ENCODE results near the gene SLC5A6.
A peak's percentile ranks its signal among the peaks of the same experiment; 100 is the strongest.

SLC5A6 gene

DNA sequence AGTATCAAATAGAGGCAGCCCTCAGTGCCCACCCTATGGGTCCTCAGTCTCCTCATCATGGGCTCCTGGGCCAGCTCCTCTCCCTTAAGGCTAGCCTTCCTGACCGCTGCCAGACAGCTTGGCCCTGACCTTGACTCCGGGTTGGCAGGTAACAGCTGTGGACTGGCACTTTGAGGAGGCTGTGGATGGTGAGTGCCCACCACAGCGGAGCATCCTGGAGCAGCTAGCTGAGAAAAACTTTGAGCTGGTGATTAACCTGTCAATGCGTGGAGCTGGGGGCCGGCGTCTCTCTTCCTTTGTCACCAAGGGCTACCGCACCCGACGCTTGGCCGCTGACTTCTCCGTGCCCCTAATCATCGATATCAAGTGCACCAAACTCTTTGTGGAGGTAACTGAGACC lies 24.1 kb upstream of the SLC5A6 start:
- no peak for DNase-seq

DNA sequence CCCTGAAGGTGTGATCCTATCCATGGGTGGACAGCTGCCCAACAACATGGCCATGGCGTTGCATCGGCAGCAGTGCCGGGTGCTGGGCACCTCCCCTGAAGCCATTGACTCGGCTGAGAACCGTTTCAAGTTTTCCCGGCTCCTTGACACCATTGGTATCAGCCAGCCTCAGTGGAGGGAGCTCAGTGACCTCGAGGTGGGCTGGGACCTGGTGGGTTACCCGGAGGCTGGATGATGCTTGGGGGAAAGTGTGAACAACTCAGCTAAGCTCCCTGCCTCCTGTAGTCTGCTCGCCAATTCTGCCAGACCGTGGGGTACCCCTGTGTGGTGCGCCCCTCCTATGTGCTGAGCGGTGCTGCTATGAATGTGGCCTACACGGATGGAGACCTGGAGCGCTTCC lies 21.3 kb upstream of the SLC5A6 start:
- DNase-seq, result no peak

DNA sequence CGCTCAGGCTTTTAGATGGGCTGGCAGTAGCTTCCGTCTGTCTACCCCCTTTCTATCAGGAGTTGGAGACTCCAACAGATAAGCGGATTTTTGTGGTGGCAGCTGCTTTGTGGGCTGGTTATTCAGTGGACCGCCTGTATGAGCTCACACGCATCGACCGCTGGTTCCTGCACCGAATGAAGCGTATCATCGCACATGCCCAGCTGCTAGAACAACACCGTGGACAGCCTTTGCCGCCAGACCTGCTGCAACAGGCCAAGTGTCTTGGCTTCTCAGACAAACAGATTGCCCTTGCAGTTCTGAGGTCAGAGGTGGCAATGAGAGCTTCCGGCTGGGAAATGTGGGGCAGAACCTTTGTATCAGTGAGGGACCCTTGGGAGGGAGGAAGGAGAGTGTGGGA lies 19.9 kb upstream of the SLC5A6 start:
- no peak for DNase-seq

DNA sequence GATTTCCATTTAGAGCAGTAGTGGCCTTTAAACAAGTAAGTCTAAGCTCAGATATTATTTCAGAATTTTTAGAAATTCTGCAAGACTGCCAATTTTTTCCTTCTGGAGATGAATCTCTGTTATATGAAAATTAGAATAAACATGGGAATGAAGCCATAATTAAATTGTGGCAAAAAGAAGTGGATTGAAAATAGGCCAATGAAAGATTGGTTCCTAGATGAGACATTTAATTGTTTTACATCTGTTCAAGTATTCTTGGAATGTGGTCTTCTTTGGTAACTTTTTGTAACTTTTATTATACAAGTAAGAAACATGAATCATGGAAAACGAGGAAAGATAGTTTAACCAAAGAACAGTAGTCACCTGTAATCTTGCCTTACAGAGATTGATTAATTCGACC lies 15.4 kb upstream of the SLC5A6 start:
- DNase-seq, result no peak

DNA sequence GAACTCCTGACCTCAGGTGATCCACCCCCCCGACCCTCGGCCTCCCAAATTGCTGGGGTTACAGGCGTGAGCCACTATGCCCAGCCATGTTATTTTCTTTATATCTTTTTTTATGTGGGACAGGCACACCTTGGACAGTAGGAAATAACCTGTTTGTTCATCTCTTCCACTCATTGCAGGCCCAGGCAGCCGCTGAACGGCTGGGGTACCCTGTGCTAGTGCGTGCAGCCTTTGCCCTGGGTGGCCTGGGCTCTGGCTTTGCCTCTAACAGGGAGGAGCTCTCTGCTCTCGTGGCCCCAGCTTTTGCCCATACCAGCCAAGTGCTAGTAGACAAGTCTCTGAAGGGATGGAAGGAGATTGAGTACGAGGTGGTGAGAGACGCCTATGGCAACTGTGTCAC lies 13.5 kb upstream of the SLC5A6 start:
- no peak for DNase-seq

DNA sequence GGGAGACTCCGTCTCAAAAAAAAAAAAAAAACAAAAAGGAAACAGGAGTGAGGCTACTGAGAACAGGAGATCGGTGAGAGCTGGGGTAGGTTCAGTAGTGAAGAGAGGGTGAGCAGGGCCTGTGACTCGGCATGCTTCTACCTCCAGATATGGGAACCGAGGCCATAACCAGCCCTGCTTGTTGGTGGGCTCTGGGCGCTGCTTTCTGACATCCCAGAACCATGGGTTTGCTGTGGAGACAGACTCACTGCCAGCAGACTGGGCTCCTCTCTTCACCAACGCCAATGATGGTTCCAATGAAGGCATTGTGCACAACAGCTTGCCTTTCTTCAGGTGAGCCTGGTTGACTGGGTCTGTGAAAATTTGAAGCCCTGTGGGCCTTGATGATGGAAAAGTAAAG lies 11.3 kb upstream of the SLC5A6 start:
- no peak for DNase-seq

DNA sequence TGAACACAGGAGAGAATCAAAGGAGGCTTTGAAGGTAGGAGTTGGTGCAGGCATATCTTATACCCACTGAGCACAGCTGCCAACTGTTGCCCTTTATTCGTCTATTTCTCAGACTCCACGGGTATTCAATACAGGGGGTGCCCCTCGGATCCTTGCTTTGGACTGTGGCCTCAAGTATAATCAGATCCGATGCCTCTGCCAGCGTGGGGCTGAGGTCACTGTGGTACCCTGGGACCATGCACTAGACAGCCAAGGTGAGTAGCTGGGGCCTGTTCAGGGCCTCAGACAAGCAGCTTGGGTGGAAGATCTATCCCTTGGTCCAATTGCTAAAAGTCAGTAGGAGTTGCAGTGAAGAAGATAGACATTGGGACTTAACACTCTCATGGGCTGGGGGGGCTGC lies 10.3 kb upstream of the SLC5A6 start:
- DNase-seq, result no peak

DNA sequence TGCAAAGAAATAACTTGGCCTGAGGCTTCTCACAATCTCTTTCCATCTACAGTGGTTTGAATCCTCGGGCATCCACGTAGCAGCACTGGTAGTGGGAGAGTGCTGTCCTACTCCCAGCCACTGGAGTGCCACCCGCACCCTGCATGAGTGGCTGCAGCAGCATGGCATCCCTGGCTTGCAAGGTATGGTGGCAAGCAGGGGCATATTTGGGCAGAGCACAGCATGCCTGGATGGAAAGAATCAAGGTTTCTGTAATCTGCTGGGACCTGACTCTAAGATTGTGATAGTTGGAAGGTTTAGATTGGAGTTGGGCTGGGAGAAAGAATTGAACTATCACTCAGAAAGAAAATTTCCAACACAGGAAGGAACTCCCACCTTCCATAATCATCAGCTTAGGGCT lies 9.1 kb upstream of the SLC5A6 start:
- no peak for DNase-seq

DNA sequence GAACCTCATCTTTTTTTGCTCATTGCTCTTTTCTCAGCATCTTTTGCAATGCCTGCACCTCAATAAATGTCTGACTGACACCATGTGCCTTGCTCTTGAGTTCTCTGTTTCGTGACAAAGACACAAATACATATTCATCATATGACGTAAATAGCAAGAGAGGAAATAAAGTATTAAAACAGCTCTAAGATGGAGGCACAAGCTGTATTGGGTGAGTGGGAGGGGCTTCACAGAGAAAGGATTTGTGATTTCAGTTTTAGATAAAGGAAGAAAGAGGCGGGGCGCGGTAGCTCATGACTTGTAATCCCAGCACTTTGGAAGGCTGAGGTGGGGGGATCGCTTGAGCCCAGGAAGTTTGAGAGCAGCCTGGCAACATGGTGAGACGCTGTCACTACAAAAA lies 8.0 kb upstream of the SLC5A6 start:
- no peak for DNase-seq

DNA sequence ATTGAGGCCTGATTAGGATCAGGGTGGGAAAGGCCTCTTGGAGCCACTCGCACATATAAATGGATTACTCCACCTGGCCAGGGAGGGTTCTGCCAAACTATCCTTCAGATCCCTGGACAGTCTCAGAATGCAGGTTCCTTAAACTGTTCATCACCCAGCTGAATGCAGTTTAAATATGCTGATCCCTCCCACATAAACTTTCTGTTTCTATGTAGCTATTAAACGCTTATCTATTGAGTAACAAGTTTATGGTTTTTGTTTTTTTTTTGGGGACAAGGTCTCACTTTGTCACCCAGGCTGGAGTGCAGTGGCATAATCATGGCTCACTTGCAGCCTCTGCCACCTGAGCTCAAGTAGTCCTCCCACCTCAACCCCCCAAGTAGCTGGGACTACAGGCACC lies 7.0 kb upstream of the SLC5A6 start:
- no peak for DNase-seq

DNA sequence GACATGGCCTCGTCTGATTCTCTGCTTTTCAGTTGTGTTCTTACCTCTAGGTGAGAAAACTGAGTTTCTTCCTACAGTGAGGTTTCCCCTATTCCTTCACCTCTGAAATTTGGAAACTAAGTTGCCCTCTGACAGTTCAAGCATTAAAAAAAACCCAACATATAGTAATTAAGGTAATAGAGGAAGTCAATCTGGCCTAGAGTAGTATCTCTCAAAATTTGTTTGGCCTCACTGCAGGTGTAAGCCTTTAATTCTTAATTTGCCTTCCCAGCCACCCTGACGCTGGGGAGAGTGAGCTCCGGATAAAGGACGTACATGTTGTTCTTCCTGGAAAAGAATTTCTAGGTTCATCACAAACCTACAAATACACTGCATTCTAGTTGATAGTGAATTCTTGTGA lies 6.5 kb upstream of the SLC5A6 start:
- no peak for DNase-seq

DNA sequence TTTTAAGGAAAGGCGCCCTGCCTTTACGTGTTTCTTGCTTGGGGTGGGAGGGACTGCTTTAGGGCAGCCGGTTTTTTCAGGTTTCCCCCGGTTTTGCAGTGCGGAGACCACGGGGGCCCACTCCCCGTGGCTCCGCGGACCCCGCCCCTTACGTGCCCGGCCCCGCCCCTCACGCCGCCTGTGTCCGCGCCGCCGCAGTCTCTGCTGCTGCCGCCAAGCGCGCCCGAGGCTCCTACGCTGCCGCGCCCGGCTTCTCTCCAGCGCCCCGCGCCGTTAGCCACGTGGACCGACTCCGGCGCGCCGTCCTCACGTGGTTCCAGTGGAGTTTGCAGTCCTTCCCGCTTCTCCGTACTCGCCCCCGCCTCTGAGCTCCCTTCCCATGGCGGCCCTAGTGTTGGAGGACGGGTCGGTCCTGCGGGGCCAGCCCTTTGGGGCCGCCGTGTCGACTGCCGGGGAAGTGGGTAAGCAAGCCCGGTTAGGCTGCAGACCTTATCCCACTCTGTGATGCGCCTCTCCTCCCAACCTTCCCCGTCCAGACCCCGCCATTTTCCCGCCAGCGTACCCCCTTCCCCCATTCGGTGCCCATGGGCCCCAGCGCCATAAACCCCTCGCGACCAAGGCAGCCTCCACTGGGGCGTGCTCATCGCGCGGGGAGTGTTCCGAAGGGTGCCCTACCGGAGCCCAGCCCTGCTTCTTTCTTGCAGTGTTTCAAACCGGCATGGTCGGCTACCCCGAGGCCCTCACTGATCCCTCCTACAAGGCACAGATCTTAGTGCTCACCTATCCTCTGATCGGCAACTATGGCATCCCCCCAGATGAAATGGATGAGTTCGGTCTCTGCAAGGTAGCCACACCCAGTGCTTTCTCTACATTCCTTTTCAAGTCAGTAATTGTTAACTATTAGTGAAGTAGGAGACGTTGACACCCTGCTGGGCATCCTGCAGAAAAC lies 5.4 kb upstream of the SLC5A6 start, which contains the start of gene CAD:
Gene CAD, plus strand, starts transcription at position 197 of the 949 bp plus-strand sequence. Its CDS starts 183 bp downstream, at position 380.
- DNase-seq, result peak; percentile 90

DNA sequence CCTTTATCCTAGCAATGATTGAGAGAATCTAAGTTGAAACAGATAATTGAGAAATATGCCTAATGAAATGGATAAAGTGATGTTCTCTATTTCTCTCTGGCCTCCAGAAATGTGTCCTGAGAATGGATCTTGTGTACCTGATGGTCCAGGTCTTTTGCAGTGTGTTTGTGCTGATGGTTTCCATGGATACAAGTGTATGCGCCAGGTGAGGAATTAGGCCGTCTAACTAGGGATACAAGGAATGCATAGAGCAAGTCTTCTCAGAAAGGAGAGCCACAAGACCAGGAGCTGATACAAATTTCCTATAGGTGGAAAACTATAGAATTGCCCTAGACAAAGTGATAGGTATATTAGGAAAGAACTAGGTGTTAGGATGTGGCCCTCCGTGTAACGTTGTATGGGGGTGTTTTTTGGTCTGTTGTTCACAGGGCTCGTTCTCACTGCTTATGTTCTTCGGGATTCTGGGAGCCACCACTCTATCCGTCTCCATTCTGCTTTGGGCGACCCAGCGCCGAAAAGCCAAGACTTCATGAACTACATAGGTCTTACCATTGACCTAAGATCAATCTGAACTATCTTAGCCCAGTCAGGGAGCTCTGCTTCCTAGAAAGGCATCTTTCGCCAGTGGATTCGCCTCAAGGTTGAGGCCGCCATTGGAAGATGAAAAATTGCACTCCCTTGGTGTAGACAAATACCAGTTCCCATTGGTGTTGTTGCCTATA lies 4.5 kb upstream of the SLC5A6 start:
- DNase-seq, result no peak

DNA sequence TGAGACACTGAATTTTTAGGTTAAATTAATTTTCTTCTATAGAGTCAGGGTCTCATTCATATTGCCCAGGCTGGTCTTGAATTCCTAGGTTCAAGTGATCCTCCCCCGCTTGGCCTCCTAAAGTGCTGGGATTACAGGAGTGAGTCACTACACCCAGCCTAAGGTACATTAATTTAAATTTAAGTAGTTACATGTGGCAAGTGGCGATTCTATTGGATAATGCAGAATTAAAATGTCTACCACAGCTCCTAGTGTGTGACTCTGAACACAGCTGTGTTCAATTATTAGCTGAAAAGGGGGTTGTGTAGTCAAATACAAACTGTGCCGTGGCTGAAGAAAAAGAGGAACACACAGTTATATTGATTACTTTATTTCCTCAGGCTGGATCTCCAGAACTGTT lies 2.9 kb upstream of the SLC5A6 start:
- no peak for DNase-seq

DNA sequence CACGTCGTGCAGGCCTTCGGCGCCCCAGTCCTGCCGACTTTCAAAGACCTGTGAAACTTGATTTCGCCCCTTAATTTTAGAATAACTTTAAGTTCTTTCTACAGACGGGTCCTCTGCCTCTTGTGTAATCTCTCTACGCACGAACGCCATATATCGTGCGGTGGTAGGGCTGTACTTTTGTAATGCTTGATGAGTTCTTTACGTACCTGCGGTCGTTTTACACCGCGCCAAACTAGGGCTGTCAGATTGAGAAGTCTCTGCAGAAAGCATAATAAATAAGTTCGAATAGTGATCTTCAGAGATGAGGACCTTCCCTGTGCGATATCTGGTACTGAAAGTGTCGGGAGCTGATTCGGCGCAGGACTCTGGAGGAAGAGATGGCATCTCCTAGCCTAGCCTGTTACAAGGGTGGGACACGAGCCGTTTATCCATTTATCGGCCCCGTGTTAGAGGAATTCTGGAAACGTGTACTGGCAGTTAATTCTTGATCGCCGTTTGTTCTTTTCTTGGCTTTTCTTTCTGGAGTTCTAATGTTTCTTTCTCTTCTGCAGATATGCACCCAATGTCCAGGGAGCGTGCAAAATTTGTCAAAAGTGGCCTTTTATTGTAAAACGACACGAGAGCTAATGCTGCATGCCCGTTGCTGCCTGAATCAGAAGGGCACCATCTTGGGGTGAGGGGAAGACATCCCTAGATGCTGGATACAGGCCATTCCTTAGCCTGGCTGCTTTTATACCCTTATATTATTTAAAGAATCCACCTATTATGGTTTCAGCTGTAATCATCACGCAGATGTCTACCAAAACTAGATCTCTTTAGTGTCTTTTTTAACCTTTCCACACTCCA lies 781 bp upstream of the SLC5A6 start:
- no peak for DNase-seq

DNA sequence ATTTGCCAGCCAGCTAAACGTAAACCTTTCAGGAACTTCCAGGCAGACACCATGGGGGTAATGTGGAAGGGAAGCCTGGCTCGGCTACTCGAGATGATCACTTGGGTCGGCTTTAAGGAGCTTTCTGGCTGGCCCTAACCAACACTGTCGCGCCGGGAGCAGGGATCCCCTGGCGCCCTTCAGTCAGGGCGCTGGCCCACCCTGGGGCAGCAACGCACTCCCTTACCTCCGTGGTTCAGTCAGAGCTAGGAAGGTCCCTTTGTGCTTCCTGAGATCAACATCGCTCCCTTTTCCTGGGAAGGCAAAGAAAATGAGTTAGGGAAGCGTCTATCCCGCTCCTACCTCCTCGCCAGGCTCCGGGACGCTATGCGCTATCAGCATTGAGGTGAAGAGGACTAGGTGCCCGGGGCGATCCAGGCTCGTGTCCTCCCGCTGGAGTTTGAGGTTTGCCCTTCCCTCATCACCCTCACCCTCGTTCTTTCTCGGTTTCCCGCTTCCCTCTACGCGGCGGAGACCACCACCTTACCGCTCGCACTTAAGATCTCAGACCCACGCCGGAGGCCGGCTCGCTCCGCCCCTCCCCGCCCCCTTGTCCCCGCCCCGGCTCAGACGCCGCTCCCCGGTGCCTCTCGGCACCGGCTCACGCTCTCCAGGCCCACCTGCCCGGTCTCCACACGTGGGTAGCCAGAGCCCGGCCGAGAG lies 676 bp downstream of the SLC5A6 start:
- DNase-seq, result no peak

DNA sequence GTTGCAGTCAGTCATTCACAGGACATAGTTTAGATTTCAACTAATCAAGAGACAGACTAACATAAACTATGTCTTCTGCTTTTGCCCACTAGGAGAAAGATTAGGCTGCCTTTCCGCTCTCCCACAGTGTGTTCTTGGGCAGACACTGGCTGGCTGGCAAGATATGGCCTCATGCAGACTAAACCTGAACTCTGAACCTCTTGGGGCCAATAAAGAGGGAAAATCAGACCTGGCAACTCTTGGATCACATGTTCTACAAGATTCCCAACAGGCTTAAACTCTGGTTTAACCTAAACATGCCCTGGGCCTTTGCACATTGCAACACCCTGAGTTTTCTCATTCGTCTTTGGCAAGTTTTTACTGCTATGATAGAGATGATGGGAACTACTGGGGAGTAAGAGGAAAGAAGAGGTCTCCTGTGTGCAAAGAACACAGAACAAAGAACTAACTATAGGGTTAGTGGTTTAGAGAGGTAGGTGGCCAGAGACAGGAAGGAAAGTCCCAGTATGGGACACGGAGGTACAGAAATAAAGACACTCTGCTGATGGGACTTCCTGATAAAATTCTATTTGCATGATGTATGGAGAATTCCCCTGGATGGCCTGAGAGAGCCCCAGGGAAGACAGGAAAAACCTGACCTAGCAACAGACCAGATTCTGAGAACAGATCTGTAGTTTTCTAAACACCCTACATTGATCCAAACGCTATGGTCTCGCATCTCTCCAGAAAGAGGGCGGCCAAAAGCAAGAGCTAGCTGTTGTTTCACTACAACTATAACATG lies 2.3 kb downstream of the SLC5A6 start:
- no peak for DNase-seq

DNA sequence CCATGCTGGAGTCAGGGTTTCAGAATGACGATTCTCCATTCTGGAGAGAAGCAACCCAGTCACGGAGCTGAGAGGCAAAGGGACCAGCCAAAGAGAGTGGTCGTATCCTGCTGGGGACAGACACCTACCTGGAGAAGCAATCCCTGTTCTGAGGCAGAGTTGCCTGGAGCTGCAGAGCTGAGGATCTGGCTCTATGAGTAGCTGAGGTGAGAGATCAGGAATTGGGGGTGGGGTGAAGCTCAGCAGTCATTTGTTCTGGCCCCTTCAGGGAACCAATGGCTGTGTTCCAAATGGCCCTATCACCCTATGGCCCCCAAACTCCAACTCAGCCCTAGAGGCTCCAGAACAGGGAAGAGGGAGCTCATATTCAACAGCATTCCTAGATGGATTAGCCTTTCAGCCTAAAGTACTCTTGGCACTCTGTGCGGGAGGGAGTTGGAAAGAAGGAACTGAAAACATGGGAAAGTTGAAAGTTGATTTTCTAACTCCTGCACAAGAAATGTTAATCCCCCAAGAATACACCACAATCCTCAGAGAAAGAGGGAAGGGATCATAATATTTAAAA lies 3.5 kb downstream of the SLC5A6 start:
- DNase-seq, result no peak

DNA sequence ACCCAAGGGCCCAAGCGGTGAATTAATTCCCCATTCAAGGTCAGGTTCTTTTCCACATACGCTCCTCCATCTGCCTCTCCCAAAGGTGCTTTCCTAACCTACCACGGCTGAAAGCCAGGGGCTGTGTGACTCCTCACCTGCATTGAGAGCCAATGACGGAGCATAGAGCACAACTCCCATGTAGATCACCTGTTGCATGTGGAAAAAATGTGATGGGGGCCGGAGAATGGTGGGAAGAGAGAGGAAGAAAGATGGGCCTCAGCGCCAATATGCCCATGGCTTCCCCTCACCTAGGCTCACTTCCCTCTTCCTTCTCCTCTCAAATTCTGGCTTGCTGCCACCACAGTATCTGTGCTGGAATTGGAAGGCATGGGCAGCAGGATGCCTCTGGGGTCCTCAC lies 5.7 kb downstream of the SLC5A6 start:
- no peak for DNase-seq

DNA sequence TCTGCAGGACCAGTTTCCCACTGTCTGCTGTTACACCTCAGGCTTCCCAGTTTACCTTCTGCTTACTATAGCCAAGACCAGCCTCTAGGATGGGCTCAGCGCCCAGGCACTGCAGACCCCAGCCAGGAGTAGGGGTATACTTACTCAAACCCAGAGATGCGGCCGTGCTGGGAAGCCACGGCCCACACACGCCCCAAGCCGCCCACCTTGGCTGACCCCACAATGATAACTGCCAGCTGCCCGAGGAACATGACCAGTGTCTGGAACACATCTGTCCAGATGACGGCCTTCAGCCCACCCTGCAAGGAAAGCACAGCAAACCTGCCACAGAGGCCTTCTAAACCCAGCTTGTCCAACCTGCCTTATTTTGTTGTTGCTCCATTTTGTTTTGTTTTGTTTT lies 6.9 kb downstream of the SLC5A6 start:
- no peak for DNase-seq

DNA sequence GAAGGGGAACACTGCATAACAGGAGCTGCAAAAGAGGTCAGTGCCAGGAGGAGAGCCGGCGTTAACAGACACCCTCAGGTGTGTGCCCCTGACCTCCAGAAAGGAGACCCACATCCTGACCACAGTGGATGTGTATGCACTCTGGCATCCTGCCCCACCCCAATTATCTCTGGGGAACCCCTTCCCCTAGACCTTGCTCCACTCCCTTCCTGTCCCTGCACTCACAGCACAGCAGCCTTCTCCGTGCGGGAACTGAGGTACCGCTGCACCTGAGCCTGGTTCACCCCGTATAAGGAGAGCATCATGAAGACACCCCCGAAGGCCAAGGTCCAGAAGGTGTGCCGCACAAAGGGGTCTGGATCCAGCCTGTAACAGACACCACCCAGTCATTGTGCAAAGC lies 7.5 kb downstream of the SLC5A6 start:
- DNase-seq, result no peak

DNA sequence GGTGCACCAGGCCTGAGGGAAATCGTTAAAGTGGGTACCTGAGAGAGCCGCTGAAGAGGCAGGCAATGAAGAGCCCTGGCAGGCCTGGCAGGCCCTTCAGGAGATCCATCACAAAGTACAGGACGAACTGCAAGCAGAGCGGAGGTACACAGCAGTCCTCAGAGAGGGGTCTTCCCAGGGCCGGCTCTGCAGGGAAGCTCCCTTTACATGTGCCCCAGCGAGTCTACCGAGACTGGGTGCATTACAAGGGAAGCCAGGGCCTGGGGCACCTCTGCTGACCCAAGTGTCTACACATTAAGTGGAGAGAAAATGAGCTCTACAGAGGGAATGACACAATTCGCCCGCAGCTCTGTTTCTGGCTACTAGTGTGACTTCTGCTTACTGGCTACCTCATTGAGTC lies 8.3 kb downstream of the SLC5A6 start:
- DNase-seq, result no peak

All from activated CD4-positive, CD25-positive, alpha-beta regulatory T cell treated with anti-CD3 and anti-CD28 coated beads, Interleukin-2, amount 50 U/mL, for 72 hours (primary cell).